Lower lobe of right lung (tissue), 2 donors: Measurements from ENCODE around the gene CDKN2A. TPM values are rescaled to one million over a fixed set of nuclear protein-coding genes. Genes with fewer than 3 reads are reported as not detected.

Experiments
- ATAC-seq, 2 donors: fragments of 200-7000 bp; cut with Tn5 transposase; one replicate each; pipeline ENCODE4 v1.9.1; 2020 to 2022; ENCODE audit warnings: mild to moderate bottlenecking in 2 of 2, moderate library complexity in 2 of 2
- DNase-seq: peaks from one replicate; pipeline ENCODE4 v3.0.0-alpha.2; 2020
- H3K27ac ChIP-seq: fragments of 200-600 bp; one replicate; pipeline ENCODE4 v1.8.0; 2022
- H3K27me3 ChIP-seq: fragments of 200-600 bp; one replicate; pipeline ENCODE4 v1.8.0; 2022; ENCODE audit warnings: low read depth
- H3K36me3 ChIP-seq: fragments of 200-600 bp; one replicate; pipeline ENCODE4 v1.8.0; 2022; ENCODE audit warnings: mild to moderate bottlenecking
- H3K4me1 ChIP-seq: fragments of 200-600 bp; one replicate; pipeline ENCODE4 v1.8.0; 2022
- H3K4me3 ChIP-seq: fragments of 200-600 bp; one replicate; pipeline ENCODE4 v1.8.0; 2022; ENCODE audit warnings: mild to moderate bottlenecking
- H3K9me3 ChIP-seq: fragments of 200-600 bp; one replicate; pipeline ENCODE4 v1.8.0; 2022
- intact Hi-C: fragments of 100-400 bp; cut with DNase I; formaldehyde crosslinking; loops from one replicate; pipeline ENCODE4 v1.11.0; 2022
- long read RNA-seq: library from polyadenylated mRNA; unstranded; transcript quantifications from one replicate; pipeline ENCODE4 v2.0.0, GENCODE V29; 2021
- total RNA-seq: library from RNA; stranded (reverse); fragmentation: NEBNext Ultra II Directional; extraction: Animal tissue kit (Norgen Biotek cat#: 25700); gene quantifications from one replicate; pipeline ENCODE4 v1.2.1, GENCODE V29; 2021
- TF ChIP-seq, protein P1 (sequence below): fragments of 200-600 bp; IDR thresholded peaks from one replicate; pipeline ENCODE4 v1.8.0; 2022; ENCODE audit warnings: antibody characterized with exemption, mild to moderate bottlenecking
- donor health status: DM: no; HTN: yes; CAD: no; lungs with severe emphysema.

The CDKN2A gene
- total RNA-seq, result 8.4 TPM
- long read RNA-seq, transcript CDKN2A-201 (3 exons, 1,218 nt), result major isoform, 7 of 8 reads
- long read RNA-seq, partial matches to known transcripts, result 0 of 8 reads
- long read RNA-seq, other reads (novel, unspliced or antisense), result 0 of 8 reads

DNA sequence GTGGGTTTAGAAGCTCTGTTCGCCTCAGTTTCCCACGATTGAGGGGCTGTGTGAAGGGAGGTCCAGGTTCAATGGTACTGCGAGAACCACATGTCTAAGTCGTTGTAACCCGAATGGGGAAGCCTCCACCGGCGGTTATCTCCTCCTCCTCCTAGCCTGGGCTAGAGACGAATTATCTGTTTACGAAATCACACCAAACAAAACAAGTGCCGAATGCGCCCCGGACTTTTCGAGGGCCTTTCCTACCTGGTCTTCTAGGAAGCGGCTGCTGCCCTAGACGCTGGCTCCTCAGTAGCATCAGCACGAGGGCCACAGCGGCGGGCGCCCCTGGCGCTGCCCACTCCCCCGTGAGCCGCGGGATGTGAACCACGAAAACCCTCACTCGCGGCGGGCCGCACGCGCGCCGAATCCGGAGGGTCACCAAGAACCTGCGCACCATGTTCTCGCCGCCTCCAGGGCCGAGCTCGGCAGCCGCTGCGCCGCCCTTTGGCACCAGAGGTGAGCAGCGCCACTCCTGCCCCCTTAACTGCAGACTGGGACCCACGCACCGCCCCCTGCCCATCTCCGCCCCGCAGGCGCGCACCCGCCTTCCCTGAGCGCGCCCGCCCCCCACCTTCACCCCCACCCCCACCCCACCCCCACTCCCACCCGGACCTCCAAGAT, at the start of gene CDKN2A:
Gene CDKN2A (minus strand): TSS at position 500 of the 663 bp plus-strand sequence.
- Histone ChIP-seq H3K27me3 (peaks cover 35% of the 10 kb centered on the region), H3K36me3 (no peaks in the 10 kb centered on the region), H3K27ac (peak within 1 kb of the TSS; percentile 93), H3K4me1 (peaks cover 14% of the 10 kb centered on the region), H3K4me3 (peak within 1 kb of the TSS; percentile 83), H3K9me3 (no peaks in the 10 kb centered on the region)
- DNase-seq (peak; percentile 58), ATAC-seq (peak; percentile 64 to 66)
- TF ChIP-seq, protein P1, sequence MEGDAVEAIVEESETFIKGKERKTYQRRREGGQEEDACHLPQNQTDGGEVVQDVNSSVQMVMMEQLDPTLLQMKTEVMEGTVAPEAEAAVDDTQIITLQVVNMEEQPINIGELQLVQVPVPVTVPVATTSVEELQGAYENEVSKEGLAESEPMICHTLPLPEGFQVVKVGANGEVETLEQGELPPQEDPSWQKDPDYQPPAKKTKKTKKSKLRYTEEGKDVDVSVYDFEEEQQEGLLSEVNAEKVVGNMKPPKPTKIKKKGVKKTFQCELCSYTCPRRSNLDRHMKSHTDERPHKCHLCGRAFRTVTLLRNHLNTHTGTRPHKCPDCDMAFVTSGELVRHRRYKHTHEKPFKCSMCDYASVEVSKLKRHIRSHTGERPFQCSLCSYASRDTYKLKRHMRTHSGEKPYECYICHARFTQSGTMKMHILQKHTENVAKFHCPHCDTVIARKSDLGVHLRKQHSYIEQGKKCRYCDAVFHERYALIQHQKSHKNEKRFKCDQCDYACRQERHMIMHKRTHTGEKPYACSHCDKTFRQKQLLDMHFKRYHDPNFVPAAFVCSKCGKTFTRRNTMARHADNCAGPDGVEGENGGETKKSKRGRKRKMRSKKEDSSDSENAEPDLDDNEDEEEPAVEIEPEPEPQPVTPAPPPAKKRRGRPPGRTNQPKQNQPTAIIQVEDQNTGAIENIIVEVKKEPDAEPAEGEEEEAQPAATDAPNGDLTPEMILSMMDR, result no peak
- intact Hi-C loops, result no loop called here

DNA sequence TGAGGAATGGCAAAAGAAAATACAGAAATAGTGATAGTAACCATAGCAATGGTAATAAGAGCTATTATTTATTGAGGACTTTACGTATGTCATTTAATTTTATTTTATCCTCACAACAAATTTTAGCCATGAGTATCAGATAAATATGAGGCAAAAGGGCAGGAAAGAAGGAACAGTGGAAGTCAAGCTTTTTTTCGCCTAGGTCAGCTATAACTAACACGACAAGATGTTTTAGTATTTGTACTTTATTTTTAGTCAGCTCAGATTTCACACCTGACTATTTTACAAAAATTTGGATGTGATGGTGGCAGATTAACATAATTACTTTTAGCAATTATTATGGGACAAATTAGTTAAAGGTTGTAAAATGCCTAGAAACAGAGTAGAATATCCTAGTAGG, 49.7 kb upstream of the CDKN2A start:
- ATAC-seq, result no peak
- Histone ChIP-seq H3K4me1 (peaks cover 12% of the 10 kb centered on the region), H3K36me3 (no peaks in the 10 kb centered on the region), H3K27me3 (no peaks in the 10 kb centered on the region), H3K4me3 (no peak overlapping the region), H3K9me3 (no peaks in the 10 kb centered on the region), H3K27ac (no peak overlapping the region)
- intact Hi-C loops, result no loop called here
- DNase-seq, result no peak
- TF ChIP-seq, protein P1, result no peak

DNA sequence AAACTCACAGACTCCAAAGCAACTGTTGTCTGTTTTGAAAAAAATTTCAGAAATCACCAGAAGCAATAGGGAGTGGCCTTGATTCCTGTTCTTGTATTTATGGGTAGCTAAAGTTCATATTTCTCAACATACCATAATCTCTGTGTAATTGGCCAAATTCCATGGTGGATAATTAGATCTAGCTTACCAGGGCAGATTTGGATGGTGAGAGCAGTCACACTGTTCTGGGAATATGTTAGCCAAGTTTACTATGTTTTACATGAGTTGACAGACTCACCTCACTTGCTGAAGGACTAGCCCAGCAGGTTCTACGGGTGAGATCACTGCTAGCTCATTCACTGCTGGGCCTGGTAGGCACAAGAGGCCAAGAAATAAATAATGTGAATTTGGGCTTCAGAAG, 47.6 kb upstream of the CDKN2A start:
- intact Hi-C loops, result no loop called here
- ATAC-seq (peak; percentile 87 to 93), DNase-seq (peak; percentile 60)
- H3K27me3 ChIP-seq, result no peaks in the 10 kb centered on the region
- no peak overlapping the region for H3K27ac ChIP-seq
- no peak overlapping the region for H3K4me3 ChIP-seq
- no peaks in the 10 kb centered on the region for H3K36me3 ChIP-seq
- H3K9me3 ChIP-seq, result no peaks in the 10 kb centered on the region
- peaks cover 29% of the 10 kb centered on the region for H3K4me1 ChIP-seq
- TF ChIP-seq, protein P1, result no peak

DNA sequence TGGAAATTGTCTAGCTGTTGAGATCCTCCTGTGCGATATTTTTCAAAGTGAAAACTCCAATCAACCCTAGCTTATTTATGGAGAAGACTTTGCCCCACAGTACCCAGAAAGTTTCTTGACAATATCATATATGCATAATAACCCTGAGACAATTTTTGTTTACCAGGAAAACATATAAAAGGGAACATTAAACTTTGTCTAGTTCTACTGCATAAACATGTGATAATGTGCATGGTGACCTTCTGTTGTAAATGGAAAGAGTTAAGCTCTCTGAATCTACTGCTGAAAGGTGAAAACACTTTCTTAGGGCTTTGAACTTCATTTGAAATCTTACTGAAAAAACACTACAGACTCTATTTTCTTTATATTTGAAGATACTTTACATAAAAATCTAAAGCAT, 47.2 kb upstream of the CDKN2A start:
- Histone ChIP-seq H3K27ac (no peak overlapping the region), H3K9me3 (no peaks in the 10 kb centered on the region), H3K36me3 (no peaks in the 10 kb centered on the region), H3K4me1 (peaks cover 29% of the 10 kb centered on the region), H3K4me3 (no peak overlapping the region), H3K27me3 (no peaks in the 10 kb centered on the region)
- DNase-seq, result no peak
- ATAC-seq, result no peak
- TF ChIP-seq, protein P1, result no peak
- intact Hi-C loops, result no loop called here

DNA sequence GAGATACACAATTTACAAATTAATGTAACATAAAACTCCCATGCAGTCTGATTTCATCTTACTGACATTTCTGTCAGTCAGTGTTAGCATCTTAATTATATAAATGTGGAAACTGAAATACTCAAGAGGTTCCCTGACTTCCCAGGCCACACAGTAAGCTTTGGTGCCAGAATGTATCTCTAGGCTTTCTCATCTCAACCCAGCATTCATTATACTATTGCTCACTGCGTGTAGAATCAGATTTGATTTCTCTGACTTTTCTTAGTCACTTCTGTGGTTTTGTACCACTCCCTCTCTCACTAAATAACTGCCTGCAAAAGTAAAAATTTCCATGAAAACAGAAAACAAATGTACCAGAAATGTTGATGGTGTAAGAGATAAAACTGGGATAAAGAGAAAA, 46.6 kb upstream of the CDKN2A start:
- Histone ChIP-seq H3K4me3 (no peak overlapping the region), H3K27me3 (no peaks in the 10 kb centered on the region), H3K36me3 (no peaks in the 10 kb centered on the region), H3K27ac (no peak overlapping the region), H3K4me1 (peaks cover 29% of the 10 kb centered on the region), H3K9me3 (no peaks in the 10 kb centered on the region)
- intact Hi-C loops, result no loop called here
- DNase-seq, result no peak
- TF ChIP-seq, protein P1, result no peak
- no peak for ATAC-seq
